ENCODE results near the gene SAMD5.

Gene SAMD5

GRCh38 chr6:147497472-147497871, 11.0 kb upstream of the SAMD5 start (continued):
- TF ChIP-seq ZFP3 (CRISPR knock-in tag; IDR thresholded peaks at IDR 0.05): no peak

- TF ChIP-seq GLIS3 (CRISPR knock-in tag; IDR thresholded peaks at IDR 0.05) (no peak), TOX (CRISPR knock-in tag; IDR thresholded peaks at IDR 0.05; ENCODE audit: borderline replicate concordance) (no peak), CSDC2 (CRISPR knock-in tag; IDR thresholded peaks at IDR 0.05) (no peak), BACH2 (CRISPR knock-in tag; IDR thresholded peaks at IDR 0.05; ENCODE audit: borderline replicate concordance) (no peak), ZNF8 (CRISPR knock-in tag; IDR thresholded peaks at IDR 0.05) (no peak), ZNF70 (CRISPR knock-in tag; IDR thresholded peaks at IDR 0.05) (no peak), PATZ1 (CRISPR knock-in tag; IDR thresholded peaks at IDR 0.05; ENCODE audit: borderline replicate concordance) (no peak), PPARA (CRISPR knock-in tag; IDR thresholded peaks at IDR 0.05; ENCODE audit: borderline replicate concordance) (no peak), RARB (CRISPR knock-in tag; IDR thresholded peaks at IDR 0.05) (no peak), TCF4 (CRISPR knock-in tag; IDR thresholded peaks at IDR 0.05; ENCODE audit: borderline replicate concordance) (no peak), ESRRG (CRISPR knock-in tag; IDR thresholded peaks at IDR 0.05) (no peak), ZNF565 (CRISPR knock-in tag; conservative IDR thresholded peaks at IDR 0.05; ENCODE audit: low read depth) (no peak), ZFP30 (CRISPR knock-in tag; IDR thresholded peaks at IDR 0.05) (no peak), ZC3H10 (CRISPR knock-in tag; IDR thresholded peaks at IDR 0.05) (no peak), CREB5 (CRISPR knock-in tag; IDR thresholded peaks at IDR 0.05; ENCODE audit: low read depth) (no peak)
- ATAC-seq: no peak
Observed at GRCh38 chr6:147503587-147503986, 4.9 kb upstream of the SAMD5 start.

GRCh38 chr6:147504848-147505247, 3.6 kb upstream of the SAMD5 start:
- TF ChIP-seq RARB (CRISPR knock-in tag; IDR thresholded peaks at IDR 0.05) (no peak), ESRRG (CRISPR knock-in tag; IDR thresholded peaks at IDR 0.05) (no peak), ZNF8 (CRISPR knock-in tag; IDR thresholded peaks at IDR 0.05) (no peak), ZFP3 (CRISPR knock-in tag; IDR thresholded peaks at IDR 0.05) (no peak), TSHZ2 (CRISPR knock-in tag; IDR thresholded peaks at IDR 0.05) (no peak), POU6F1 (CRISPR knock-in tag; IDR thresholded peaks at IDR 0.05; ENCODE audit: borderline replicate concordance, low read depth) (no peak), OSR1 (CRISPR knock-in tag; IDR thresholded peaks at IDR 0.05) (no peak), CSDC2 (CRISPR knock-in tag; IDR thresholded peaks at IDR 0.05) (no peak), CSRNP3 (CRISPR knock-in tag; IDR thresholded peaks at IDR 0.05) (no peak)
- no peak for ATAC-seq

GRCh38 chr6:147506704-147507114, 1.8 kb upstream of the SAMD5 start:
- TF ChIP-seq TCF4 (CRISPR knock-in tag; IDR thresholded peaks at IDR 0.05; ENCODE audit: borderline replicate concordance) (no peak), ISL1 (CRISPR knock-in tag; IDR thresholded peaks at IDR 0.05) (no peak), RARB (CRISPR knock-in tag; IDR thresholded peaks at IDR 0.05) (no peak), GLIS3 (CRISPR knock-in tag; IDR thresholded peaks at IDR 0.05) (no peak), CSRNP3 (CRISPR knock-in tag; IDR thresholded peaks at IDR 0.05) (no peak), CSDC2 (CRISPR knock-in tag; IDR thresholded peaks at IDR 0.05) (no peak), OSR1 (CRISPR knock-in tag; IDR thresholded peaks at IDR 0.05) (no peak)
- ATAC-seq: peak; percentile 85

Measured in SK-N-SH treated with all-trans-retinoic acid at 6 μM for 48 hours (cell line).